Thymus (tissue), 11 donors: ENCODE results near the gene OR6Q1. TPM values are rescaled to one million over a fixed set of nuclear protein-coding genes. Genes with fewer than 3 reads are reported as not detected.

Source experiments
- DNase-seq, 9 donors: peaks; one replicate each; pipeline ENCODE4 v3.0.0-alpha.2; 2013; ENCODE audit warnings: low spot score in 9 of 9, low read depth in 6 of 9, missing footprints in 1 of 9
- H3K27ac ChIP-seq, 2 donors: one replicate each; pipeline ENCODE4 v1.5.1; 2013; ENCODE audit warnings: control low read depth in 1 of 2, low read depth in 1 of 2, low read length in 1 of 2, mild to moderate bottlenecking in 1 of 2, moderate library complexity in 1 of 2
- H3K27me3 ChIP-seq, 2 donors: one replicate each; pipeline ENCODE4 v1.5.1; 2013; ENCODE audit warnings: low read length in 1 of 2; ENCODE audit not compliant: control insufficient read depth in 2 of 2, insufficient read depth in 1 of 2
- H3K36me3 ChIP-seq, 2 donors: one replicate each; pipeline ENCODE4 v1.5.1; 2013; ENCODE audit warnings: low read length in 1 of 2, mild to moderate bottlenecking in 1 of 2, moderate library complexity in 1 of 2; ENCODE audit not compliant: control insufficient read depth in 2 of 2, insufficient read depth in 2 of 2
- H3K4me1 ChIP-seq, 2 donors: one replicate each; pipeline ENCODE4 v1.5.1; 2013; ENCODE audit warnings: low read length in 2 of 2; ENCODE audit not compliant: control insufficient read depth in 2 of 2, insufficient read depth in 2 of 2
- H3K4me3 ChIP-seq, 2 donors: one replicate each; pipeline ENCODE4 v1.5.1; 2013; ENCODE audit warnings: low read length in 2 of 2, control low read depth in 1 of 2, mild to moderate bottlenecking in 1 of 2
- H3K9me3 ChIP-seq, 2 donors: one replicate each; pipeline ENCODE4 v1.5.1; 2013; ENCODE audit warnings: low read length in 1 of 2, mild to moderate bottlenecking in 1 of 2; ENCODE audit not compliant: control insufficient read depth in 2 of 2, insufficient read depth in 1 of 2
- whole genome bisulfite sequencing: extraction: QIAGEN DNeasy Blood & Tissue Kit; methylation state at CpG from one replicate; pipeline ENCODE4 v1.1.7; 2013; 5-methylcytosine and 5-hydroxymethylcytosine counted together
- polyA plus RNA-seq: library from polyadenylated mRNA; stranded (reverse); fragments of 200-250 nt; gene quantifications from one replicate; pipeline ENCODE4 v1.2.3, GENCODE V29; 2013
- total RNA-seq: library from RNA; stranded (reverse); fragments of 120-200 nt; gene quantifications from one replicate; pipeline ENCODE4 v1.2.4, GENCODE V29; 2013
- donor health status: healthy.

The OR6Q1 gene
- total and polyA plus RNA-seq, 2 donors, result not detected

DNA sequence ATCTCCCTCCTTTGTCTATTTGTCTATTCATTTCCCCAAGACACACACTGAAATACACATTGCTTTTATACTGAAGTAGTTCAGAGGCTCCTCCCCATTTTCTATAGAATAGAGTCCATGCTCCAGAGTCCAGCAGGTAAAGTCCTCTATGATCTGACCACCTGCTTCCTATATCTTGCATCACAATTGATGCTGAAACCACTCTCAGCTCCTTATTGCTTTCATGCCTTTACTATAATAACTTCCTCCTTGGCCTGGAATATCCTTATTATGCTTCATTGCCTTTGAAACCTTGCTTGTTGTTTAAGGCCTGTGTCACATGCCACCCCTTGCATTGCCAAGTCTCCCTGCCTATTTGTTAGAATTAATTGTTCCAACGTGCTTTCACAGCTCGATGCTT lies 12.6 kb downstream of the OR6Q1 start:
- no peaks in the 10 kb centered on the region for H3K9me3 ChIP-seq
- no peak overlapping the region for H3K4me3 ChIP-seq
- no peaks in the 10 kb centered on the region for H3K4me1 ChIP-seq
- H3K36me3 ChIP-seq, result no peaks in the 10 kb centered on the region
- H3K27ac ChIP-seq, result no peak overlapping the region
- no peaks in the 10 kb centered on the region for H3K27me3 ChIP-seq
- 95% methylated on average over 2 of the region's 2 CpGs for WGBS
- DNase-seq, result no peak

- Histone ChIP-seq H3K27ac (no peak overlapping the region), H3K27me3 (no peaks in the 10 kb centered on the region), H3K9me3 (no peaks in the 10 kb centered on the region), H3K4me3 (no peak overlapping the region), H3K36me3 (no peaks in the 10 kb centered on the region), H3K4me1 (no peaks in the 10 kb centered on the region)
- WGBS, result 91% methylated on average over 3 of the region's 3 CpGs
- DNase-seq, result no peak
Measured at GRCh38 chr11:58046231-58046630, 15.5 kb downstream of the OR6Q1 start.

DNA sequence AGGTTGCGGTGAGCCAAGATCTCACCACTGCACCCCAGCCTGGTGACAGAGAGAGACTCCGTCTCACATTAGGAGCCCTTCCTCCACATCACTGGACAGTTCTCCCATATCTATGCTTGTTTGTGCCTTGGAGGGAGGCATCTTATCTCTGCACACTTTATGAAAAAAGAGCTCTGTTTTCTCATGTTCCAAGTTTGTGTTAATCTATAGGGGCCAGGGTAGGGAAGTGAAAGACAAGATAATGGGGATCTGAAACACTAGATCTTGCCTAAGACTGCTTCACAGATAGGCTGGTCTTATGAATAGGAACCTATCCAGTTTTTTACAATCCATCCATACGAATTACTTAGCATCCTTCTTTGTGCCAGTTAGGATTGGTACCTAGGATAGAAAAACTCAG lies 17.1 kb downstream of the OR6Q1 start:
- H3K27me3 ChIP-seq, result no peaks in the 10 kb centered on the region
- H3K4me1 ChIP-seq, result no peaks in the 10 kb centered on the region
- H3K27ac ChIP-seq, result no peak overlapping the region
- no peak for DNase-seq
- H3K9me3 ChIP-seq, result no peaks in the 10 kb centered on the region
- no peaks in the 10 kb centered on the region for H3K36me3 ChIP-seq
- WGBS, result 96% methylated on average over 3 of the region's 3 CpGs
- H3K4me3 ChIP-seq, result no peak overlapping the region

- no peaks in the 10 kb centered on the region for H3K4me1 ChIP-seq
- WGBS, result 94% methylated on average over 1 of the region's 1 CpG
Measured at GRCh38 chr11:58055806-58056401, 25.2 kb downstream of the OR6Q1 start.

GRCh38 chr11:58057481-58057880 lies 26.7 kb downstream of the OR6Q1 start:
- no peak overlapping the region for H3K27ac ChIP-seq
- 74% methylated on average over 3 of the region's 3 CpGs for WGBS
- H3K27me3 ChIP-seq, result no peaks in the 10 kb centered on the region
- no peak overlapping the region for H3K4me3 ChIP-seq
- no peaks in the 10 kb centered on the region for H3K4me1 ChIP-seq
- H3K36me3 ChIP-seq, result no peaks in the 10 kb centered on the region
- no peak for DNase-seq
- H3K9me3 ChIP-seq, result no peaks in the 10 kb centered on the region

More at GRCh38 chr11:58055806-58056401, 25.2 kb downstream of the OR6Q1 start:
- Histone ChIP-seq H3K36me3 (no peaks in the 10 kb centered on the region), H3K27ac (no peak overlapping the region), H3K4me3 (no peak overlapping the region), H3K9me3 (no peaks in the 10 kb centered on the region), H3K27me3 (no peaks in the 10 kb centered on the region)
- no peak for DNase-seq

GRCh38 chr11:58058276-58059006 lies 27.7 kb downstream of the OR6Q1 start:
- H3K27me3 ChIP-seq, result no peaks in the 10 kb centered on the region
- DNase-seq, result no peak
- WGBS, result 70% methylated on average over 13 of the region's 13 CpGs
- no peaks in the 10 kb centered on the region for H3K4me1 ChIP-seq
- H3K9me3 ChIP-seq, result no peaks in the 10 kb centered on the region
- no peaks in the 10 kb centered on the region for H3K36me3 ChIP-seq
- no peak overlapping the region for H3K27ac ChIP-seq
- H3K4me3 ChIP-seq, result no peak overlapping the region

DNA sequence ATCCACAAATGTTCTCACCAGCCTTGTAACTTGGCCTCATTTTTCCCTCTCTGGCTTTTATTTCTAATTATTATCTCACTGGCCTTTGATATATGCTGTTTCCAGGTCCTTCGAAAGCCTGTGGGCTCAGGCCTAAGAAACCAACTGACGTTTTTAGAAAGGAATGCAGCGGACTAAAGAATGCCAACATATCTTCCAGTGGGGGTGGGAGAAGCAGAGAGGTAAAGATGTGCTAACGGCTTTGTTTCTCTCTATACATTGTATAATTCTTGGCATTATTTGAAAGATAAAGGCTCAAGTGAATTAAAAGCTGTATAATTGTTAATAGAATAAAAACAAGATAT lies 28.2 kb downstream of the OR6Q1 start:
- no peaks in the 10 kb centered on the region for H3K36me3 ChIP-seq
- no peak for DNase-seq
- no peak overlapping the region for H3K27ac ChIP-seq
- no peaks in the 10 kb centered on the region for H3K27me3 ChIP-seq
- H3K4me3 ChIP-seq, result no peak overlapping the region
- 67% methylated on average over 4 of the region's 4 CpGs for WGBS
- no peaks in the 10 kb centered on the region for H3K9me3 ChIP-seq
- H3K4me1 ChIP-seq, result no peaks in the 10 kb centered on the region

GRCh38 chr11:58060535-58060934 lies 29.8 kb downstream of the OR6Q1 start:
- Histone ChIP-seq H3K27me3 (no peaks in the 10 kb centered on the region), H3K4me3 (no peak overlapping the region), H3K36me3 (no peaks in the 10 kb centered on the region), H3K9me3 (no peaks in the 10 kb centered on the region), H3K27ac (no peak overlapping the region), H3K4me1 (no peaks in the 10 kb centered on the region)
- WGBS, result 93% methylated on average over 3 of the region's 3 CpGs
- no peak for DNase-seq

- Histone ChIP-seq H3K4me3 (no peak overlapping the region), H3K36me3 (no peaks in the 10 kb centered on the region), H3K4me1 (no peaks in the 10 kb centered on the region), H3K27me3 (no peaks in the 10 kb centered on the region), H3K9me3 (no peaks in the 10 kb centered on the region), H3K27ac (no peak overlapping the region)
- WGBS, result 74% methylated on average over 6 of the region's 6 CpGs
- DNase-seq, result no peak
Measured at GRCh38 chr11:58060939-58061672, 30.4 kb downstream of the OR6Q1 start.
